ENCODE results near the gene FYB2.

Gene FYB2, protein sequence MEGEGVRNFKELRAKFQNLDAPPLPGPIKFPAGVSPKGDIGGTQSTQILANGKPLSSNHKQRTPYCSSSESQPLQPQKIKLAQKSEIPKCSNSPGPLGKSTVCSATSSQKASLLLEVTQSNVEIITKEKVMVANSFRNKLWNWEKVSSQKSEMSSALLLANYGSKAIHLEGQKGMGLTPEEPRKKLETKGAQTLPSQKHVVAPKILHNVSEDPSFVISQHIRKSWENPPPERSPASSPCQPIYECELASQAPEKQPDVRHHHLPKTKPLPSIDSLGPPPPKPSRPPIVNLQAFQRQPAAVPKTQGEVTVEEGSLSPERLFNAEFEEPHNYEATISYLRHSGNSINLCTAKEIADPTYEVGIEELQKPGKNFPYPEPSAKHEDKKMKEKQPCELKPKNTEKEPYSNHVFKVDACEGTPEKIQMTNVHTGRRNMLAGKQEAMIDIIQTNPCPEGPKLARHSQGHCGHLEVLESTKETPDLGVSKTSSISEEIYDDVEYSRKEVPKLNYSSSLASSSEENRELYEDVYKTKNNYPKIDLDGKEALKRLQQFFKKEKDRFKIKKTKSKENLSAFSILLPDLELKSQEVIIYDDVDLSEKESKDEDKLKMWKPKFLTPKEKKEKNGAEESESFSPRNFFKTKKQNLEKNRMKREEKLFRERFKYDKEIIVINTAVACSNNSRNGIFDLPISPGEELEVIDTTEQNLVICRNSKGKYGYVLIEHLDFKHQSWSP

DNA sequence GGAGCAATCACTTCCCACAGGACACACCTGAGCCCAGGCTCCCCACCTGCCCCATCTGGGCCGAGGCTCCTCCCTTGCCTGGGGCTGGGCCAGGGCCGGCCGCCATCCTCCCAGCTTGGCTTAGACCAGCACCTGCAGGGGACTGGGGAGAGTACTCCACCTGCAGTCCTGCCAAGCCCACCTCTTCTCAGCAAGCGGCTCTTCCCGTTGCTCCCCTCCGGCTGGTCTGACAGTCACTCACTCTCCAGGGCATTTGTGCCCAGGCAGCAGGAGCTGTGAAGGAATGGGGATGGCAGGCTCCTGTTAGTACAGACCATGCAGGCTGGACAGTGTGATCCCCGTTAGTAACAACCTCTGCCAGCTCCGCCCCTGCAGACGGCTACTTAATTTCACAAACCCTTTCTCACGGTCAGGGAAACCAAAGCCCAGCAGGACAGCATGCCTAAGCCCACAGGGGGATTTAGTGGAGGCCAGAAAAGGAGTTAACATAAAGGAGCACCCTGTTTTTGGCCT is at the start of gene FYB2:
FYB2 (minus strand) TSS at position 18 of the 513 bp plus-strand sequence. CDS start 114 bp downstream, outside the sequence.
- DNase-seq (ENCODE audit: low read depth), result no peak

DNA sequence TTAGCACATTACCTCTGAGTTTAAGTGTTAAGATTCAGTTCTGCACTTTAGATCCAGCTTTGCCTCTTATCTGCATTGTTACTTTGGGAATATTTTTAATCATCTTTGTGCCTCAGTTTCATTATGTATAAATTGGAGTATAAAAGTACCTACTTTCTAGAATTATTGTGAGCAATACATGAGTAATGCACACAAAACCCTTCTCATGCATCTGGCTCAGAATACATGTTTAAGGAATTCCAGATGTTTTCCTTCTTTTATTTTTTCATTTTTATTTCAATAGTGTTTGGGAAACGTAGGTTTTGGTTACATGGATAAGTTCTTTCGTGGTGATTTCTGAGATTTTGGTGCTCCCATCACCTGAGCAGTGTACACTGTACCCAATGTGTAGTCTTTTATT is 49.6 kb upstream of the FYB2 start:
- no peak for DNase-seq (ENCODE audit: low read depth)

DNA sequence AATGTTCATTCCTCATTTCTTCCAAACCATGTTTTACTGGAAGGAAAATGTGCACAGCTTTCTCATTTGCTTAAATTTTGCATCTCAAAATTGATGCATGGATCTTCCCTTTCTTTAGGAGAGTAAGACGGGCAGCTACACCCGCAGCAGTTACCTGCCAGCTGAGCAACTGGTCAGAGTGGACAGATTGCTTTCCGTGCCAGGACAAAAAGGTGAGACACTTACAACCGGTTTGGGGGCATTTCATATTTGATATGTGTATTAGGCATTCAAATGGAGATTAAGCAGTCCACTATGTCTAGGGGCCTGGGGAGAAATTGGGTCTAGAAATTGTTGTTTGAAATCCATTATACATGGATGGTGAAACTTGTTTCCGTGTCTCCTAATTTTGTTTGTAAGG is 48.3 kb upstream of the FYB2 start:
- no peak for DNase-seq (ENCODE audit: low read depth)

DNA sequence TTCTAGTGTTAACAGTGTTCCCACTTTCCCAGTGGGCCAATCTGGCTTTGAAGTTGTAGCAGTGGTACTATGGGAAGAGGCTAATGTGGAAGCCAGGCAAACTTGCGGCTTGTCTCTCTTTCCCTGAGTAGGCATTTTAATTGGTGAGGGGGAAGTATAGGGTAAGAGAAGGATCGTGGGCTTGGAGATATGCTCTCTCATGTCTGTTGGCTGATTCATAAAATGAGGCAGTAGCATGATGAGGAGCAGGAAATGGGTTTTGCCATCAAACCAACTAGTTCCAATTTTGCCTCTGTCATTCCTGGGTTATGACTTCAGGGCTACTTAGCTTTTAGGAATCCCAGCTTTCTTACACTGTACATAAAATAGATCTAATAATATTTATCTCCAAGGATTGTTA is 47.5 kb upstream of the FYB2 start:
- DNase-seq (ENCODE audit: low read depth), result no peak

- DNase-seq (ENCODE audit: low read depth), result no peak
Measured at GRCh38 chr1:56864430-56864829, 45.2 kb upstream of the FYB2 start.

- no peak for DNase-seq (ENCODE audit: low read depth)
Measured at GRCh38 chr1:56863265-56863992, 44.2 kb upstream of the FYB2 start.

GRCh38 chr1:56859287-56859686 is 40.1 kb upstream of the FYB2 start:
- no peak for DNase-seq (ENCODE audit: low read depth)

DNA sequence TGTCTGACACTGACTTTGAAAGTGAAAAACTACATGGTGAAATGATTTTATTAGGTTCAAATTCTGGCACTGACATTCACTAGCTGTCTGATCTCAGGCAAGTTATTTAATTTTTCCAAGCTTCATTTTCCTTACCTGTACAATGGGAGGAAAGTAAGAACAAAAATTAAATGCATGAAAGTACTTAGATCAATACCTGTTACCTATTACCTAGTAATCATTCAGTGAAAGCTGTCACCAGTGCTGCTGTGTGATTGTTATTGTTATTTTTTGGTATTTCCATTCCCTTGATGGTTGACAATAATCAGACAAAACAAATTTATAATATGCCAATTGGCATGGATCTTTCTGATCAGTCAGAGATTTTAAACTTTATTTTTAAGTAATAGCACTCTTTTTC is 37.0 kb upstream of the FYB2 start:
- DNase-seq (ENCODE audit: low read depth), result no peak

- no peak for DNase-seq (ENCODE audit: low read depth)
Measured at GRCh38 chr1:56855190-56855589, 36.0 kb upstream of the FYB2 start.

- DNase-seq (ENCODE audit: low read depth), result no peak
Measured at GRCh38 chr1:56854521-56855099, 35.4 kb upstream of the FYB2 start, which contains the start of gene C8A. Gene C8A, plus strand, starts transcription at chr1:56854797. Its CDS starts 105 bp downstream, at chr1:56854902.

- DNase-seq (ENCODE audit: low read depth), result no peak
Measured at GRCh38 chr1:56852476-56852875, 33.3 kb upstream of the FYB2 start.

DNA sequence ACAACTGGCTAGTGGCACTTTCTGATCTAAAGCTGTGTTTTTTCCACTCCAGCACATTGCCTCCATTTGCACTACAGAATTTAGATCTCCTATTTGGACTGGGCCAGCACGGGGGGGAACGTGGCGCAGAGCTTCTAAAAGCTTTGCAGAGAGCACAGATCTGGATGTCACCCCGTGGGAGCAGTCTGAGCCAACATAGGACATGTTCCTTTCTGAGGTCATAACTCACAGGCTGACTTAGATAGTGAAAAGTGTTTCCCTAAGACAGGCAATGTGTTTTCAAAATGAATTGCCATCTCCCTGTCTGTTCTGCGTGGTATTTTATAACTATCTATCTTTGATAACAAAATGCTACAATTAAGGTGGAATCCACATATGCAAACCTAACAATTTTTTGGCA is 31.7 kb upstream of the FYB2 start:
- DNase-seq (ENCODE audit: low read depth), result no peak

DNA sequence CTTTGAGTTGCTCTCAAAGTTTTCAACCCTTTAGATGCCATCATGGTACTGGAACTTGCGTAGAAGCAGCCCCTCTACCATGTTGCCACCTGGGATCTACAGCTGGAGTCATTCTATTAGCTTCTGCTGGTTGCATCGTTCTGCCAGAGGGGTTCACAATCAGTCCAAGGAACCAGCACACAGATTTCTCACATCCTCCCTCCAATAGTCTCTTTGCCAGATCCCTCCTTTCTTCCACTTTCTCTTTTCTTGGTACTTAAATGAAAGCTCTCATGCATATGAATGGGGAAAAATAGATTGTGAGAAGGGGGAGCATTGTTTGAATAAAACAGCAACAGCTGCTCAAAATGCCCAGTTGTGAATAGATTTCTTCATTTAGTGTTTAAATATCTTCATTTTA is 31.2 kb upstream of the FYB2 start:
- DNase-seq (ENCODE audit: low read depth), result no peak

GRCh38 chr1:56849750-56850149 is 30.5 kb upstream of the FYB2 start:
- DNase-seq (ENCODE audit: low read depth), result no peak

- DNase-seq (ENCODE audit: low read depth), result no peak
Measured at GRCh38 chr1:56845343-56845742, 26.1 kb upstream of the FYB2 start.

GRCh38 chr1:56844545-56845136 is 25.4 kb upstream of the FYB2 start:
- no peak for DNase-seq (ENCODE audit: low read depth)

- DNase-seq (ENCODE audit: low read depth), result no peak
Measured at GRCh38 chr1:56843544-56843943, 24.3 kb upstream of the FYB2 start.

- no peak for DNase-seq (ENCODE audit: low read depth)
Measured at GRCh38 chr1:56838759-56839158, 19.6 kb upstream of the FYB2 start.

DNA sequence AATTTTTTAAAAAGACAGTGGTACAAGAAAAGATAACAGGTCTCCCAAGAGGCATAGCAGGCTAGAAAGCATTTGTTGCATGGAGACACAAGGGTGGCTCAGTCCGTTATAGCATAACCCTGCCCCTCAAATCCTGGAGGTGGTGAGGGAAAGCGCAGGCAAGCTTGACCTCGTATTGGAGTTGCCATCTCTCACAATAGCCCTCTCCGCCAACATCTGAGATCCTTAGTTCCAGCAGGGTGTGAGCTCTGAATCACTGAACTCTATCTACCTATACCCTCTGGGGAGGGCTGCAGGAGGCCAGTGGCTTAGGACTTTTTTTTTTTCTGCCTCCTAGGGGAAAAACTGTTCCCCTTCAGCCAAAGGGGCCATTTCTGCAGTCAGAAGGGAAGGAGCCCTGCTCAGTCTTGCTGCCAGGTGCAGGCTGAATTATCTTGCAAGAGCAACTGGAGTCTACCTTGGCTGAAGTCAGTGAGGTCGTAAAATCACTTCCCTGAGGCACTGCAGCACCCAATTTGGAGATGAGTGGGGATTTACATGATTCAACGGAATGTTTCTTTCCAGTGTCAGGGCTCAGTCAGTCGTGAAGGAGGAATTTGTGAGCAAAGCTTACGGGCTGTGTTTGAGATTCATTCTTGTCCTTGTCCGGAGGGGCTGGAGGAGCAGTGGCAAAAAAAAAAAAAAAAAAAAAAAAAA is 18.2 kb upstream of the FYB2 start:
- DNase-seq (ENCODE audit: low read depth), result no peak

GRCh38 chr1:56836359-56836758 is 17.2 kb upstream of the FYB2 start:
- DNase-seq (ENCODE audit: low read depth), result no peak

- DNase-seq (ENCODE audit: low read depth), result no peak
Measured at GRCh38 chr1:56835657-56836056, 16.5 kb upstream of the FYB2 start.

Measured in stimulated activated CD8-positive, alpha-beta memory T cell treated with anti-CD3 and anti-CD28 coated beads, Interleukin-15, amount 100 ng/mL, for 24 hours (primary cell).